ENCODE data around the gene SECISBP2L. TPM values are rescaled to one million over a fixed set of nuclear protein-coding genes. Genes with fewer than 3 reads are reported as not detected.

The SECISBP2L gene
- total RNA-seq, 1 donor from 2014 or later: 9.7 TPM

GRCh38 chr15:48992096-48992495, 54.1 kb downstream of the SECISBP2L start:
- intact Hi-C loops (cut with DNase I): no loop called here
- no peak overlapping the region for H3K4me3 ChIP-seq
- no peak overlapping the region for H3K27ac ChIP-seq
- H3K9me3 ChIP-seq: no peaks in the 10 kb centered on the region
- TF ChIP-seq, protein P1, sequence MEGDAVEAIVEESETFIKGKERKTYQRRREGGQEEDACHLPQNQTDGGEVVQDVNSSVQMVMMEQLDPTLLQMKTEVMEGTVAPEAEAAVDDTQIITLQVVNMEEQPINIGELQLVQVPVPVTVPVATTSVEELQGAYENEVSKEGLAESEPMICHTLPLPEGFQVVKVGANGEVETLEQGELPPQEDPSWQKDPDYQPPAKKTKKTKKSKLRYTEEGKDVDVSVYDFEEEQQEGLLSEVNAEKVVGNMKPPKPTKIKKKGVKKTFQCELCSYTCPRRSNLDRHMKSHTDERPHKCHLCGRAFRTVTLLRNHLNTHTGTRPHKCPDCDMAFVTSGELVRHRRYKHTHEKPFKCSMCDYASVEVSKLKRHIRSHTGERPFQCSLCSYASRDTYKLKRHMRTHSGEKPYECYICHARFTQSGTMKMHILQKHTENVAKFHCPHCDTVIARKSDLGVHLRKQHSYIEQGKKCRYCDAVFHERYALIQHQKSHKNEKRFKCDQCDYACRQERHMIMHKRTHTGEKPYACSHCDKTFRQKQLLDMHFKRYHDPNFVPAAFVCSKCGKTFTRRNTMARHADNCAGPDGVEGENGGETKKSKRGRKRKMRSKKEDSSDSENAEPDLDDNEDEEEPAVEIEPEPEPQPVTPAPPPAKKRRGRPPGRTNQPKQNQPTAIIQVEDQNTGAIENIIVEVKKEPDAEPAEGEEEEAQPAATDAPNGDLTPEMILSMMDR (IDR thresholded peaks at IDR 0.05): no peak
- no peak for DNase-seq (ENCODE audit: low spot score in 2 of 2)
- peaks cover 16 to 51% of the 10 kb centered on the region in 2 donors for H3K36me3 ChIP-seq
- no peaks in the 10 kb centered on the region for H3K27me3 ChIP-seq
- no peaks in the 10 kb centered on the region for H3K4me1 ChIP-seq

GRCh38 chr15:48989170-48989569, 57.1 kb downstream of the SECISBP2L start:
- intact Hi-C loops (cut with DNase I): loop anchor here (5.0 kb wide), 1 partner anchor 58 kb away; the partner anchor contains the start of gene SECISBP2L
- no peaks in the 10 kb centered on the region for H3K27me3 ChIP-seq
- TF ChIP-seq, protein P1 (IDR thresholded peaks at IDR 0.05): no peak
- H3K27ac ChIP-seq: no peak overlapping the region
- H3K4me3 ChIP-seq: no peak overlapping the region
- H3K36me3 ChIP-seq: peaks cover 16 to 24% of the 10 kb centered on the region in 2 donors
- H3K4me1 ChIP-seq: peaks cover 2 to 19% of the 10 kb centered on the region in 2 donors
- H3K9me3 ChIP-seq: no peaks in the 10 kb centered on the region
- DNase-seq (ENCODE audit: low spot score in 2 of 2): no peak

DNA sequence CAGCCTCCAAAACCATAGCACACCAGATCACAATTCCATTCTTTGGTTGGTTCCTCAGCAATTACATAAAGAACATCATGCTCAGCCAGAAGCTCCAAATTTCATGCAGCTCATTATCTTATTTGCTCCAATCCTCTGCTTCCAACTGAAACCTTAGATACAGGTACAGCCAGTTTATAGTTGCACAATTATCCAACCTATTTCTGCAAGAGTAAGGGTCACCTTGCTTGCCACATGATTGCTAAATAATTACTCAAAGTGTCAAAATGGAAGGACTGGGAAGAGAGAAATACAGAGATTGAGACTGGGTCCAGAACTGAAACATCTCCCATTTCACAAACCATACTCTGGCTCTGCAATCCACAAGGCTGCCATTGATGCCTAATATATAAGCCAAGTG, 59.1 kb downstream of the SECISBP2L start:
- Histone ChIP-seq H3K9me3 (no peaks in the 10 kb centered on the region), H3K36me3 (peaks cover 6 to 16% of the 10 kb centered on the region in 2 donors), H3K4me1 (peaks cover 4 to 31% of the 10 kb centered on the region in 2 donors), H3K4me3 (no peak overlapping the region), H3K27me3 (no peaks in the 10 kb centered on the region), H3K27ac (peak overlapping the region in 1 of 2 donors; percentile 8)
- DNase-seq (ENCODE audit: low spot score in 2 of 2): no peak
- intact Hi-C loops (cut with DNase I): loop anchor here (5.0 kb wide), 1 partner anchor 60 kb away; the partner anchor contains the start of gene SECISBP2L
- TF ChIP-seq, protein P1 (IDR thresholded peaks at IDR 0.05): no peak

- H3K36me3 ChIP-seq: peaks cover under 1 to 7% of the 10 kb centered on the region in 2 donors
- H3K4me3 ChIP-seq: no peak overlapping the region
- peak overlapping the region; percentile 78 to 82 for H3K27ac ChIP-seq
- DNase-seq (ENCODE audit: low spot score in 2 of 2): no peak
- intact Hi-C loops (cut with DNase I): loop anchor here (5.0 kb wide), 1 partner anchor 61 kb away; the partner anchor contains the start of gene SECISBP2L
- peaks cover 4 to 31% of the 10 kb centered on the region in 2 donors for H3K4me1 ChIP-seq
- H3K27me3 ChIP-seq: no peaks in the 10 kb centered on the region
- no peaks in the 10 kb centered on the region for H3K9me3 ChIP-seq
- TF ChIP-seq, protein P1 (IDR thresholded peaks at IDR 0.05): no peak
Measured at GRCh38 chr15:48986240-48986639, 60.0 kb downstream of the SECISBP2L start.

GRCh38 chr15:48985516-48985915, 60.7 kb downstream of the SECISBP2L start:
- peak overlapping the region; percentile 78 to 82 for H3K27ac ChIP-seq
- intact Hi-C loops (cut with DNase I): loop anchor here (5.0 kb wide), 1 partner anchor 62 kb away; the partner anchor contains the start of gene SECISBP2L
- TF ChIP-seq, protein P1 (IDR thresholded peaks at IDR 0.05): no peak

More at GRCh38 chr15:48985516-48985915, 60.7 kb downstream of the SECISBP2L start:
- Histone ChIP-seq H3K9me3 (no peaks in the 10 kb centered on the region), H3K36me3 (peaks cover 0 to 5% of the 10 kb centered on the region in 2 donors), H3K4me3 (no peak overlapping the region), H3K4me1 (peaks cover 4 to 31% of the 10 kb centered on the region in 2 donors), H3K27me3 (no peaks in the 10 kb centered on the region)
- DNase-seq (ENCODE audit: low spot score in 2 of 2): no peak
